ENCODE results near the gene DOCK3.
"Not testable (repeated sequence)": the region's sequence is repeated elsewhere in the genome, so short reads cannot be mapped to it uniquely, and the experiment has no call there.

DOCK3 gene

GRCh38 chr3:50662408-50662807 lies 12.3 kb upstream of the DOCK3 start:
- Histone ChIP-seq H3K36me3 (ENCODE audit: control insufficient read depth, insufficient read depth, low read length) (no peaks in the 10 kb centered on the region), H3K27me3 (replicated peaks; ENCODE audit: control insufficient read depth, insufficient read depth, low read length) (peaks cover 3% of the 10 kb centered on the region), H3K4me3 (replicated peaks; ENCODE audit: low read depth, low read length) (no peak overlapping the region)
- no peak for DNase-seq (ENCODE audit: extremely low read depth, insufficient read length)
- TF ChIP-seq CTCF (IDR thresholded peaks at IDR 0.05; ENCODE audit: insufficient read depth, low read length, poor library complexity, severe bottlenecking) = no peak

GRCh38 chr3:50665081-50665840 lies 9.5 kb upstream of the DOCK3 start:
- no peak for TF ChIP-seq CTCF (IDR thresholded peaks at IDR 0.05; ENCODE audit: insufficient read depth, low read length, poor library complexity, severe bottlenecking)
- DNase-seq (ENCODE audit: extremely low read depth, insufficient read length) = no peak
- no peaks in the 10 kb centered on the region for H3K36me3 ChIP-seq (ENCODE audit: control insufficient read depth, insufficient read depth, low read length)
- no peak overlapping the region for H3K4me3 ChIP-seq (replicated peaks; ENCODE audit: low read depth, low read length)
- H3K27me3 ChIP-seq (replicated peaks; ENCODE audit: control insufficient read depth, insufficient read depth, low read length) = peaks cover 4% of the 10 kb centered on the region

GRCh38 chr3:50665841-50666115 lies 8.9 kb upstream of the DOCK3 start:
- not testable (repeated sequence) for H3K27me3 ChIP-seq (replicated peaks; ENCODE audit: control insufficient read depth, insufficient read depth, low read length); H3K36me3 ChIP-seq (ENCODE audit: control insufficient read depth, insufficient read depth, low read length); DNase-seq (ENCODE audit: extremely low read depth, insufficient read length); H3K4me3 ChIP-seq (replicated peaks; ENCODE audit: low read depth, low read length)

- H3K27me3 ChIP-seq (replicated peaks; ENCODE audit: control insufficient read depth, insufficient read depth, low read length) = peaks cover 2% of the 10 kb centered on the region
Observed at GRCh38 chr3:50666837-50667236, 7.9 kb upstream of the DOCK3 start.

GRCh38 chr3:50671331-50671730 lies 3.4 kb upstream of the DOCK3 start:
- Histone ChIP-seq H3K36me3 (ENCODE audit: control insufficient read depth, insufficient read depth, low read length) (no peaks in the 10 kb centered on the region), H3K27me3 (replicated peaks; ENCODE audit: control insufficient read depth, insufficient read depth, low read length) (peaks cover 3% of the 10 kb centered on the region), H3K4me3 (replicated peaks; ENCODE audit: low read depth, low read length) (no peak overlapping the region)
- TF ChIP-seq CTCF (IDR thresholded peaks at IDR 0.05; ENCODE audit: insufficient read depth, low read length, poor library complexity, severe bottlenecking) = no peak
- DNase-seq (ENCODE audit: extremely low read depth, insufficient read length) = no peak

More at GRCh38 chr3:50666837-50667236, 7.9 kb upstream of the DOCK3 start:
- TF ChIP-seq CTCF (IDR thresholded peaks at IDR 0.05; ENCODE audit: insufficient read depth, low read length, poor library complexity, severe bottlenecking) = no peak
- Histone ChIP-seq H3K4me3 (replicated peaks; ENCODE audit: low read depth, low read length) (no peak overlapping the region), H3K36me3 (ENCODE audit: control insufficient read depth, insufficient read depth, low read length) (no peaks in the 10 kb centered on the region)
- DNase-seq (ENCODE audit: extremely low read depth, insufficient read length) = no peak

GRCh38 chr3:50672656-50673055 lies 2.1 kb upstream of the DOCK3 start:
- H3K36me3 ChIP-seq (ENCODE audit: control insufficient read depth, insufficient read depth, low read length) = no peaks in the 10 kb centered on the region
- no peak overlapping the region for H3K4me3 ChIP-seq (replicated peaks; ENCODE audit: low read depth, low read length)
- H3K27me3 ChIP-seq (replicated peaks; ENCODE audit: control insufficient read depth, insufficient read depth, low read length) = peaks cover 3% of the 10 kb centered on the region
- no peak for TF ChIP-seq CTCF (IDR thresholded peaks at IDR 0.05; ENCODE audit: insufficient read depth, low read length, poor library complexity, severe bottlenecking)
- no peak for DNase-seq (ENCODE audit: extremely low read depth, insufficient read length)

Data from GM06990 (cell line).